ENCODE data around the gene NR1D2.

DNA sequence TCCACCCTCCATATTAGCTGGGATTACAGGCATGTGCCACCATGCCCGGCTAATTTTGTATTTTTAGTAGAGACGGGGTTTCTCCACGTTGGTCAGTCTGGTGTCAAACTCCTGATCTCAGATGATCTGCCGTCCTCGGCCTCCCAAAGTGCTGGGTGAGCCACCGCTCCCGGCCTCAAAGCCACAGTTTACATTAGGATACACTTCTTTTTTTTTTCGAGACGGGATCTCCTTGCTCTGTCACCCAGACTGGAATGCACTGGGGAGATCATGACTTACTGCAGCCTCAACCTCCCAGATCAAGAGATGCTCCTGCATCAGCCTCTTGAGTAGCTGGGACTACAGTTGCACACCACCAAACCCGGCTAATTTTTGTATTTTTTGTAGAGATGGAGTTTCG, 2.5 kb upstream of the NR1D2 start:
- TF ChIP-seq, protein P1, sequence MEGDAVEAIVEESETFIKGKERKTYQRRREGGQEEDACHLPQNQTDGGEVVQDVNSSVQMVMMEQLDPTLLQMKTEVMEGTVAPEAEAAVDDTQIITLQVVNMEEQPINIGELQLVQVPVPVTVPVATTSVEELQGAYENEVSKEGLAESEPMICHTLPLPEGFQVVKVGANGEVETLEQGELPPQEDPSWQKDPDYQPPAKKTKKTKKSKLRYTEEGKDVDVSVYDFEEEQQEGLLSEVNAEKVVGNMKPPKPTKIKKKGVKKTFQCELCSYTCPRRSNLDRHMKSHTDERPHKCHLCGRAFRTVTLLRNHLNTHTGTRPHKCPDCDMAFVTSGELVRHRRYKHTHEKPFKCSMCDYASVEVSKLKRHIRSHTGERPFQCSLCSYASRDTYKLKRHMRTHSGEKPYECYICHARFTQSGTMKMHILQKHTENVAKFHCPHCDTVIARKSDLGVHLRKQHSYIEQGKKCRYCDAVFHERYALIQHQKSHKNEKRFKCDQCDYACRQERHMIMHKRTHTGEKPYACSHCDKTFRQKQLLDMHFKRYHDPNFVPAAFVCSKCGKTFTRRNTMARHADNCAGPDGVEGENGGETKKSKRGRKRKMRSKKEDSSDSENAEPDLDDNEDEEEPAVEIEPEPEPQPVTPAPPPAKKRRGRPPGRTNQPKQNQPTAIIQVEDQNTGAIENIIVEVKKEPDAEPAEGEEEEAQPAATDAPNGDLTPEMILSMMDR (IDR thresholded peaks at IDR 0.05), result no peak
- no peak for TF ChIP-seq POLR2A (IDR thresholded peaks at IDR 0.05)
